GM12878 (cell line): ENCODE results near the gene WHAMM.

Source experiments
- CHD4 ChIP-seq: fragments of 200-600 bp; sonication (generic); IDR thresholded peaks from 2 replicates; pipeline ENCODE4 v1.6.1; 2016; ENCODE audit warnings: mild to moderate bottlenecking
- JUNB ChIP-seq: IDR thresholded peaks from 2 replicates; pipeline ENCODE4 v1.6.1; 2016; ENCODE audit warnings: antibody characterized with exemption, mild to moderate bottlenecking
- NRF1 ChIP-seq: conservative IDR thresholded peaks from 2 replicates; pipeline ENCODE4 v1.6.1; 2011; ENCODE audit warnings: mild to moderate bottlenecking, low read depth, low read length, improper control_type of control experiment
- POLR2A ChIP-seq: IDR thresholded peaks from 2 replicates; pipeline ENCODE4 v1.6.1; 2011; ENCODE audit warnings: low read depth, mild to moderate bottlenecking, low read length
- RBBP5 ChIP-seq: fragments of 200-600 bp; sonication (generic); conservative IDR thresholded peaks from 2 replicates; pipeline ENCODE4 v1.6.1; 2016
- TAF1 ChIP-seq: IDR thresholded peaks from 2 replicates; pipeline ENCODE4 v1.6.1; 2011; ENCODE audit warnings: mild to moderate bottlenecking, low read depth, low read length, borderline replicate concordance
- TBL1XR1 ChIP-seq: IDR thresholded peaks from 2 replicates; pipeline ENCODE4 v1.6.1; 2012; ENCODE audit warnings: low read depth, low read length, improper control_type of control experiment
- TCF12 ChIP-seq: IDR thresholded peaks from 2 replicates; pipeline ENCODE4 v1.6.1; 2011; ENCODE audit warnings: low read depth, mild to moderate bottlenecking, low read length
- TF ChIP-seq, protein P1 (sequence below), 3 experiments: IDR thresholded peaks in 2 of 3; conservative IDR thresholded peaks in 1 of 3; 2 replicates each; pipeline ENCODE4 v1.5.1; 2011; ENCODE audit warnings: low read depth in 3 of 3, low read length in 3 of 3, mild to moderate bottlenecking in 3 of 3, control low read depth in 2 of 3, moderate library complexity in 2 of 3, inconsistent platforms in 1 of 3, mixed read lengths in 1 of 3; ENCODE audit not compliant: control insufficient read depth in 2 of 3, insufficient read depth in 1 of 3; ENCODE audit errors: extremely low read depth in 1 of 3
- TF ChIP-seq, protein P2 (sequence below): IDR thresholded peaks from 2 replicates; pipeline ENCODE4 v1.6.1; 2012; ENCODE audit warnings: low read length, inconsistent platforms
- TF ChIP-seq, protein P3 (sequence below): fragments of 150-350 bp; IDR thresholded peaks from 2 replicates; pipeline ENCODE4 v1.6.1; 2014; ENCODE audit warnings: mild to moderate bottlenecking, low read depth, low read length
- TF ChIP-seq, protein P4 (sequence below): fragments of 450-650 bp; formaldehyde crosslinking; IDR thresholded peaks from 2 replicates; pipeline ENCODE4 v1.5.0; 2022; ENCODE audit warnings: mild to moderate bottlenecking, missing genetic modification characterization
- TF ChIP-seq, protein P5 (sequence below): fragments of 450-650 bp; IDR thresholded peaks from 2 replicates; pipeline ENCODE4 v1.6.1; 2017; ENCODE audit warnings: mild to moderate bottlenecking, moderate library complexity

DNA sequence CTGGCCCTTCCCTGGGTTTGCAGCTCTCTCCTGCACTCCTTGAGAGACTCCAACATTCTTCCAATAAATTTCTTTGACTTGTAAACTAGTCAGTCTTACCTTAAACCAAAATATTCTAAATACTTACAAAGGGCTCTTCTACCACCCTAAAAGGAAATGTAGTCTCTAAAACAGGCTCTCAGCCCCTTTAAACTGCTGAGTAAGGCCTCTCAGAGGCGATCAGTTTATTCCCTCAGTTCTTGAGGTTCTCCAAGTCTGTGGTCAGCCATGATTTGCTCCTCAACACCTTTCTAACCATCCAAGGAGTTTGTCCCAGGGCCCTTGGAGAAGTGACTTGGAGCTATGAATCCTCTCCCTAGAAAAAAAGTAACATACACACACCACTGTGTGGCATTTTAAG lies 64.8 kb downstream of the WHAMM start:
- TF ChIP-seq, protein P1, sequence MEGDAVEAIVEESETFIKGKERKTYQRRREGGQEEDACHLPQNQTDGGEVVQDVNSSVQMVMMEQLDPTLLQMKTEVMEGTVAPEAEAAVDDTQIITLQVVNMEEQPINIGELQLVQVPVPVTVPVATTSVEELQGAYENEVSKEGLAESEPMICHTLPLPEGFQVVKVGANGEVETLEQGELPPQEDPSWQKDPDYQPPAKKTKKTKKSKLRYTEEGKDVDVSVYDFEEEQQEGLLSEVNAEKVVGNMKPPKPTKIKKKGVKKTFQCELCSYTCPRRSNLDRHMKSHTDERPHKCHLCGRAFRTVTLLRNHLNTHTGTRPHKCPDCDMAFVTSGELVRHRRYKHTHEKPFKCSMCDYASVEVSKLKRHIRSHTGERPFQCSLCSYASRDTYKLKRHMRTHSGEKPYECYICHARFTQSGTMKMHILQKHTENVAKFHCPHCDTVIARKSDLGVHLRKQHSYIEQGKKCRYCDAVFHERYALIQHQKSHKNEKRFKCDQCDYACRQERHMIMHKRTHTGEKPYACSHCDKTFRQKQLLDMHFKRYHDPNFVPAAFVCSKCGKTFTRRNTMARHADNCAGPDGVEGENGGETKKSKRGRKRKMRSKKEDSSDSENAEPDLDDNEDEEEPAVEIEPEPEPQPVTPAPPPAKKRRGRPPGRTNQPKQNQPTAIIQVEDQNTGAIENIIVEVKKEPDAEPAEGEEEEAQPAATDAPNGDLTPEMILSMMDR (IDR thresholded peaks at IDR 0.05 in 2 of 3, conservative IDR thresholded peaks at IDR 0.05 in 1 of 3; ENCODE audit: control insufficient read depth in 2 of 3, extremely low read depth in 1 of 3, insufficient read depth in 1 of 3, low read depth in 3 of 3, low read length in 3 of 3), result no peak
- TF ChIP-seq POLR2A (no peak), TCF12 (no peak), RBBP5 (no peak), TAF1 (no peak), TBL1XR1 (no peak), NRF1 (no peak), CHD4 (no peak), JUNB (no peak)
- TF ChIP-seq, protein P2, sequence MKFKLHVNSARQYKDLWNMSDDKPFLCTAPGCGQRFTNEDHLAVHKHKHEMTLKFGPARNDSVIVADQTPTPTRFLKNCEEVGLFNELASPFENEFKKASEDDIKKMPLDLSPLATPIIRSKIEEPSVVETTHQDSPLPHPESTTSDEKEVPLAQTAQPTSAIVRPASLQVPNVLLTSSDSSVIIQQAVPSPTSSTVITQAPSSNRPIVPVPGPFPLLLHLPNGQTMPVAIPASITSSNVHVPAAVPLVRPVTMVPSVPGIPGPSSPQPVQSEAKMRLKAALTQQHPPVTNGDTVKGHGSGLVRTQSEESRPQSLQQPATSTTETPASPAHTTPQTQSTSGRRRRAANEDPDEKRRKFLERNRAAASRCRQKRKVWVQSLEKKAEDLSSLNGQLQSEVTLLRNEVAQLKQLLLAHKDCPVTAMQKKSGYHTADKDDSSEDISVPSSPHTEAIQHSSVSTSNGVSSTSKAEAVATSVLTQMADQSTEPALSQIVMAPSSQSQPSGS, result no peak
- TF ChIP-seq, protein P3, sequence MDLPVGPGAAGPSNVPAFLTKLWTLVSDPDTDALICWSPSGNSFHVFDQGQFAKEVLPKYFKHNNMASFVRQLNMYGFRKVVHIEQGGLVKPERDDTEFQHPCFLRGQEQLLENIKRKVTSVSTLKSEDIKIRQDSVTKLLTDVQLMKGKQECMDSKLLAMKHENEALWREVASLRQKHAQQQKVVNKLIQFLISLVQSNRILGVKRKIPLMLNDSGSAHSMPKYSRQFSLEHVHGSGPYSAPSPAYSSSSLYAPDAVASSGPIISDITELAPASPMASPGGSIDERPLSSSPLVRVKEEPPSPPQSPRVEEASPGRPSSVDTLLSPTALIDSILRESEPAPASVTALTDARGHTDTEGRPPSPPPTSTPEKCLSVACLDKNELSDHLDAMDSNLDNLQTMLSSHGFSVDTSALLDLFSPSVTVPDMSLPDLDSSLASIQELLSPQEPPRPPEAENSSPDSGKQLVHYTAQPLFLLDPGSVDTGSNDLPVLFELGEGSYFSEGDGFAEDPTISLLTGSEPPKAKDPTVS, result no peak
- TF ChIP-seq, protein P4, sequence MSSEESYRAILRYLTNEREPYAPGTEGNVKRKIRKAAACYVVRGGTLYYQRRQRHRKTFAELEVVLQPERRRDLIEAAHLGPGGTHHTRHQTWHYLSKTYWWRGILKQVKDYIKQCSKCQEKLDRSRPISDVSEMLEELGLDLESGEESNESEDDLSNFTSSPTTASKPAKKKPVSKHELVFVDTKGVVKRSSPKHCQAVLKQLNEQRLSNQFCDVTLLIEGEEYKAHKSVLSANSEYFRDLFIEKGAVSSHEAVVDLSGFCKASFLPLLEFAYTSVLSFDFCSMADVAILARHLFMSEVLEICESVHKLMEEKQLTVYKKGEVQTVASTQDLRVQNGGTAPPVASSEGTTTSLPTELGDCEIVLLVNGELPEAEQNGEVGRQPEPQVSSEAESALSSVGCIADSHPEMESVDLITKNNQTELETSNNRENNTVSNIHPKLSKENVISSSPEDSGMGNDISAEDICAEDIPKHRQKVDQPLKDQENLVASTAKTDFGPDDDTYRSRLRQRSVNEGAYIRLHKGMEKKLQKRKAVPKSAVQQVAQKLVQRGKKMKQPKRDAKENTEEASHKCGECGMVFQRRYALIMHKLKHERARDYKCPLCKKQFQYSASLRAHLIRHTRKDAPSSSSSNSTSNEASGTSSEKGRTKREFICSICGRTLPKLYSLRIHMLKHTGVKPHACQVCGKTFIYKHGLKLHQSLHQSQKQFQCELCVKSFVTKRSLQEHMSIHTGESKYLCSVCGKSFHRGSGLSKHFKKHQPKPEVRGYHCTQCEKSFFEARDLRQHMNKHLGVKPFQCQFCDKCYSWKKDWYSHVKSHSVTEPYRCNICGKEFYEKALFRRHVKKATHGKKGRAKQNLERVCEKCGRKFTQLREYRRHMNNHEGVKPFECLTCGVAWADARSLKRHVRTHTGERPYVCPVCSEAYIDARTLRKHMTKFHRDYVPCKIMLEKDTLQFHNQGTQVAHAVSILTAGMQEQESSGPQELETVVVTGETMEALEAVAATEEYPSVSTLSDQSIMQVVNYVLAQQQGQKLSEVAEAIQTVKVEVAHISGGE (CRISPR knock-in tag), result no peak
- TF ChIP-seq, protein P5, sequence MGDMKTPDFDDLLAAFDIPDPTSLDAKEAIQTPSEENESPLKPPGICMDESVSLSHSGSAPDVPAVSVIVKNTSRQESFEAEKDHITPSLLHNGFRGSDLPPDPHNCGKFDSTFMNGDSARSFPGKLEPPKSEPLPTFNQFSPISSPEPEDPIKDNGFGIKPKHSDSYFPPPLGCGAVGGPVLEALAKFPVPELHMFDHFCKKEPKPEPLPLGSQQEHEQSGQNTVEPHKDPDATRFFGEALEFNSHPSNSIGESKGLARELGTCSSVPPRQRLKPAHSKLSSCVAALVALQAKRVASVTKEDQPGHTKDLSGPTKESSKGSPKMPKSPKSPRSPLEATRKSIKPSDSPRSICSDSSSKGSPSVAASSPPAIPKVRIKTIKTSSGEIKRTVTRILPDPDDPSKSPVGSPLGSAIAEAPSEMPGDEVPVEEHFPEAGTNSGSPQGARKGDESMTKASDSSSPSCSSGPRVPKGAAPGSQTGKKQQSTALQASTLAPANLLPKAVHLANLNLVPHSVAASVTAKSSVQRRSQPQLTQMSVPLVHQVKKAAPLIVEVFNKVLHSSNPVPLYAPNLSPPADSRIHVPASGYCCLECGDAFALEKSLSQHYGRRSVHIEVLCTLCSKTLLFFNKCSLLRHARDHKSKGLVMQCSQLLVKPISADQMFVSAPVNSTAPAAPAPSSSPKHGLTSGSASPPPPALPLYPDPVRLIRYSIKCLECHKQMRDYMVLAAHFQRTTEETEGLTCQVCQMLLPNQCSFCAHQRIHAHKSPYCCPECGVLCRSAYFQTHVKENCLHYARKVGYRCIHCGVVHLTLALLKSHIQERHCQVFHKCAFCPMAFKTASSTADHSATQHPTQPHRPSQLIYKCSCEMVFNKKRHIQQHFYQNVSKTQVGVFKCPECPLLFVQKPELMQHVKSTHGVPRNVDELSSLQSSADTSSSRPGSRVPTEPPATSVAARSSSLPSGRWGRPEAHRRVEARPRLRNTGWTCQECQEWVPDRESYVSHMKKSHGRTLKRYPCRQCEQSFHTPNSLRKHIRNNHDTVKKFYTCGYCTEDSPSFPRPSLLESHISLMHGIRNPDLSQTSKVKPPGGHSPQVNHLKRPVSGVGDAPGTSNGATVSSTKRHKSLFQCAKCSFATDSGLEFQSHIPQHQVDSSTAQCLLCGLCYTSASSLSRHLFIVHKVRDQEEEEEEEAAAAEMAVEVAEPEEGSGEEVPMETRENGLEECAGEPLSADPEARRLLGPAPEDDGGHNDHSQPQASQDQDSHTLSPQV, result no peak
